Mesendoderm (in vitro differentiated cells): ENCODE measurements around the gene NUP93.
"Not testable (repeated sequence)": the region's sequence is repeated elsewhere in the genome, so short reads cannot be mapped to it uniquely, and the experiment has no call there.

Source experiments
- DNase-seq: peaks from one replicate; pipeline ENCODE4 v3.0.0; 2013
- H2AK5ac ChIP-seq: 2 replicates; pipeline ENCODE4 v1.6.1; 2013; ENCODE audit warnings: low read length, inconsistent platforms
- H2BK120ac ChIP-seq: 2 replicates; pipeline ENCODE4 v1.6.1; 2013; ENCODE audit warnings: low read depth, mild to moderate bottlenecking, low read length, moderate library complexity, mixed read lengths
- H2BK15ac ChIP-seq: replicated peaks from 2 replicates; pipeline ENCODE4 v1.6.1; 2013; ENCODE audit warnings: low read depth, mild to moderate bottlenecking, moderate library complexity
- H2BK5ac ChIP-seq: 2 replicates; pipeline ENCODE4 v1.6.1; 2013; ENCODE audit warnings: low read length, inconsistent platforms
- H3K18ac ChIP-seq: 2 replicates; pipeline ENCODE4 v1.6.1; 2013; ENCODE audit warnings: mild to moderate bottlenecking, low read length, mixed read lengths
- H3K23ac ChIP-seq: one replicate; pipeline ENCODE4 v1.6.1; 2013; ENCODE audit warnings: low read length
- H3K27ac ChIP-seq: 2 replicates; pipeline ENCODE4 v1.5.1; 2013; ENCODE audit warnings: low read depth, mild to moderate bottlenecking, inconsistent platforms, low read length, moderate library complexity
- H3K27me3 ChIP-seq: 2 replicates; pipeline ENCODE4 v1.6.1; 2013; ENCODE audit warnings: low read length, control low read depth, mild to moderate bottlenecking, inconsistent platforms; ENCODE audit not compliant: insufficient read depth, poor library complexity
- H3K36me3 ChIP-seq: 2 replicates; pipeline ENCODE4 v1.6.1; 2013; ENCODE audit warnings: low read length, inconsistent platforms; ENCODE audit not compliant: control insufficient read depth, insufficient read depth
- H3K4ac ChIP-seq: one replicate; pipeline ENCODE4 v1.6.1; 2013; ENCODE audit warnings: low read depth, mild to moderate bottlenecking, low read length, moderate library complexity
- H3K4me1 ChIP-seq: 2 replicates; pipeline ENCODE4 v1.6.1; 2013; ENCODE audit warnings: low read depth, low read length, inconsistent platforms; ENCODE audit not compliant: control insufficient read depth
- H3K4me2 ChIP-seq: 2 replicates; pipeline ENCODE4 v1.6.1; 2013; ENCODE audit warnings: low read length
- H3K4me3 ChIP-seq: 2 replicates; pipeline ENCODE4 v1.5.1; 2013; ENCODE audit warnings: mild to moderate bottlenecking, low read length
- H3K56ac ChIP-seq: one replicate; pipeline ENCODE4 v1.6.1; 2013; ENCODE audit warnings: low read length
- H3K79me1 ChIP-seq: 2 replicates; pipeline ENCODE4 v1.6.1; 2013; ENCODE audit warnings: low read length, inconsistent platforms
- H3K79me2 ChIP-seq: 2 replicates; pipeline ENCODE4 v1.6.1; 2013; ENCODE audit warnings: mild to moderate bottlenecking, low read length; ENCODE audit not compliant: control insufficient read depth, insufficient read depth
- H3K9ac ChIP-seq: 2 replicates; pipeline ENCODE4 v1.6.1; 2013; ENCODE audit warnings: low read length, inconsistent platforms
- H4K5ac ChIP-seq: one replicate; pipeline ENCODE4 v1.6.1; 2013; ENCODE audit warnings: low read length
- H4K8ac ChIP-seq: one replicate; pipeline ENCODE4 v1.6.1; 2013; ENCODE audit warnings: low read depth, mild to moderate bottlenecking, control low read depth, low read length, moderate library complexity
- WGBS: extraction: QIAGEN DNeasy Blood & Tissue Kit; methylation state at CpG from one replicate; pipeline ENCODE4 v1.1.7; 2013; ENCODE audit warnings: low lambda C conversion rate, missing lambda C conversion rate; ENCODE audit not compliant: insufficient coverage; ENCODE audit errors: extremely low coverage; 5-methylcytosine and 5-hydroxymethylcytosine counted together

Gene NUP93

GRCh38 chr16:56865394-56866062 is 135.6 kb downstream of the NUP93 start:
- no peak overlapping the region for H3K4ac ChIP-seq
- no peaks in the 10 kb centered on the region for H3K36me3 ChIP-seq
- H3K23ac ChIP-seq = no peak overlapping the region
- H4K8ac ChIP-seq = no peak overlapping the region
- H2AK5ac ChIP-seq = no peak overlapping the region
- no peak overlapping the region for H2BK5ac ChIP-seq
- no peak overlapping the region for H3K4me2 ChIP-seq
- H3K79me2 ChIP-seq = no peaks in the 10 kb centered on the region
- no CpG with 5 or more reads among the region's 13 CpGs for WGBS
- H2BK120ac ChIP-seq = no peak overlapping the region
- no peak overlapping the region for H3K27ac ChIP-seq
- H3K4me3 ChIP-seq = no peak overlapping the region
- no peaks in the 10 kb centered on the region for H3K27me3 ChIP-seq
- no peak overlapping the region for H3K18ac ChIP-seq
- no peak overlapping the region for H4K5ac ChIP-seq
- DNase-seq = no peak
- no peak overlapping the region for H3K56ac ChIP-seq
- no peaks in the 10 kb centered on the region for H3K79me1 ChIP-seq
- H3K9ac ChIP-seq = no peak overlapping the region
- H3K4me1 ChIP-seq = peaks cover 15% of the 10 kb centered on the region
- H2BK15ac ChIP-seq = no peak overlapping the region

- H3K4me2 ChIP-seq = no peak overlapping the region
- H2BK15ac ChIP-seq = no peak overlapping the region
- no peaks in the 10 kb centered on the region for H3K79me2 ChIP-seq
- H3K36me3 ChIP-seq = no peaks in the 10 kb centered on the region
- no peak overlapping the region for H2BK5ac ChIP-seq
- H4K5ac ChIP-seq = no peak overlapping the region
- H3K9ac ChIP-seq = peak overlapping the region; percentile 47
- peak; percentile 60 for DNase-seq
- peak overlapping the region; percentile 42 for H3K56ac ChIP-seq
- H3K4me3 ChIP-seq = no peak overlapping the region
- WGBS = no CpG with 5 or more reads among the region's 23 CpGs
- no peaks in the 10 kb centered on the region for H3K79me1 ChIP-seq
- H4K8ac ChIP-seq = no peak overlapping the region
- H3K18ac ChIP-seq = no peak overlapping the region
- H3K4ac ChIP-seq = no peak overlapping the region
- H2BK120ac ChIP-seq = no peak overlapping the region
- H3K4me1 ChIP-seq = peaks cover 3% of the 10 kb centered on the region
- H3K27ac ChIP-seq = no peak overlapping the region
- no peak overlapping the region for H3K23ac ChIP-seq
- no peak overlapping the region for H2AK5ac ChIP-seq
- no peaks in the 10 kb centered on the region for H3K27me3 ChIP-seq
Measured at GRCh38 chr16:56866955-56867830, 137.3 kb downstream of the NUP93 start.

- Histone ChIP-seq H3K79me1 (no peaks in the 10 kb centered on the region), H3K23ac (no peak overlapping the region), H3K36me3 (no peaks in the 10 kb centered on the region), H3K4me2 (no peak overlapping the region), H3K9ac (no peak overlapping the region), H3K27ac (no peak overlapping the region), H3K4me1 (no peaks in the 10 kb centered on the region), H3K79me2 (no peaks in the 10 kb centered on the region), H4K5ac (no peak overlapping the region), H2AK5ac (no peak overlapping the region), H3K4me3 (no peak overlapping the region), H2BK120ac (no peak overlapping the region), H2BK15ac (no peak overlapping the region), H3K18ac (no peak overlapping the region), H3K4ac (no peak overlapping the region), H3K27me3 (no peaks in the 10 kb centered on the region), H4K8ac (no peak overlapping the region), H3K56ac (peak overlapping the region; percentile 46), H2BK5ac (no peak overlapping the region)
- WGBS = no CpG with 5 or more reads among the region's 9 CpGs
- DNase-seq = no peak
Measured at GRCh38 chr16:56868175-56868574, 138.2 kb downstream of the NUP93 start.

- H2BK5ac ChIP-seq, H3K18ac ChIP-seq, H3K79me2 ChIP-seq, H4K5ac ChIP-seq, H2BK120ac ChIP-seq, H3K79me1 ChIP-seq, DNase-seq, H3K23ac ChIP-seq, H3K4me1 ChIP-seq, H3K4me3 ChIP-seq, H4K8ac ChIP-seq, H2BK15ac ChIP-seq, H3K27ac ChIP-seq, H3K4ac ChIP-seq, H3K27me3 ChIP-seq, H3K4me2 ChIP-seq, H3K9ac ChIP-seq, H3K36me3 ChIP-seq, H2AK5ac ChIP-seq, H3K56ac ChIP-seq: not testable (repeated sequence)
- no CpG with 5 or more reads among the region's 5 CpGs for WGBS
Measured at GRCh38 chr16:56868766-56869165, 138.8 kb downstream of the NUP93 start.

- no peak overlapping the region for H3K4me2 ChIP-seq
- H3K4me1 ChIP-seq = no peaks in the 10 kb centered on the region
- H3K4me3 ChIP-seq = no peak overlapping the region
- no peak overlapping the region for H3K27ac ChIP-seq
- H3K36me3 ChIP-seq = no peaks in the 10 kb centered on the region
- no peak overlapping the region for H3K4ac ChIP-seq
- no peak overlapping the region for H3K9ac ChIP-seq
- H3K18ac ChIP-seq = no peak overlapping the region
- no peak overlapping the region for H3K23ac ChIP-seq
- H2BK5ac ChIP-seq = no peak overlapping the region
- no peaks in the 10 kb centered on the region for H3K27me3 ChIP-seq
- no peaks in the 10 kb centered on the region for H3K79me1 ChIP-seq
- no peaks in the 10 kb centered on the region for H3K79me2 ChIP-seq
- no peak overlapping the region for H4K8ac ChIP-seq
- peak; percentile 90 for DNase-seq
- H3K56ac ChIP-seq = no peak overlapping the region
- no peak overlapping the region for H2AK5ac ChIP-seq
- H2BK120ac ChIP-seq = no peak overlapping the region
- no CpG with 5 or more reads among the region's 24 CpGs for WGBS
- H2BK15ac ChIP-seq = no peak overlapping the region
- H4K5ac ChIP-seq = no peak overlapping the region
Measured at GRCh38 chr16:56869513-56870275, 139.8 kb downstream of the NUP93 start.
